Cardiac muscle cell (in vitro differentiated cells and primary cell): ENCODE results near the gene FAM124B. TPM values are rescaled to one million over a fixed set of nuclear protein-coding genes. Genes with fewer than 3 reads are reported as not detected.
"Not testable (repeated sequence)": the region's sequence is repeated elsewhere in the genome, so short reads cannot be mapped to it uniquely, and the experiment has no call there.

Experiments
- DNase-seq, 2 donors: peaks; one replicate each; pipeline versions ENCODE4 v3.0.0 to v3.0.0-alpha.2; 2010 to 2017; ENCODE audit warnings: low read depth in 1 of 2, low spot score in 1 of 2
- H3K27ac ChIP-seq: fragments of 200-600 bp; sonication (generic); 2 replicates; pipeline ENCODE4 v1.5.1; 2016
- H3K27me3 ChIP-seq: fragments of 200-600 bp; sonication (generic); 2 replicates; pipeline ENCODE4 v1.6.0; 2016; ENCODE audit warnings: control low read depth
- H3K36me3 ChIP-seq: fragments of 200-600 bp; sonication (generic); 2 replicates; pipeline ENCODE4 v1.5.1; 2016; ENCODE audit warnings: control low read depth
- H3K4me1 ChIP-seq: fragments of 200-600 bp; sonication (generic); 2 replicates; pipeline ENCODE4 v1.8.1; 2017; ENCODE audit warnings: low read depth, mild to moderate bottlenecking, mixed run types
- H3K4me3 ChIP-seq: fragments of 200-600 bp; sonication (generic); 2 replicates; pipeline ENCODE4 v1.5.1; 2016; ENCODE audit warnings: mild to moderate bottlenecking
- H3K9me3 ChIP-seq: fragments of 200-600 bp; sonication (generic); 2 replicates; pipeline ENCODE4 v1.5.1; 2017; ENCODE audit warnings: low read depth, mild to moderate bottlenecking, control low read depth
- polyA plus RNA-seq: library from polyadenylated mRNA; unstranded; fragments of >200 nt; fragmentation: Nextera tagmentation; extraction: Ambion mirVana; gene quantifications from 2 replicates; pipeline ENCODE4 v1.2.1, GENCODE V29; 2016
- total RNA-seq: library from RNA; depleted of rRNA; stranded (reverse); fragments of >200 nt; gene quantifications from 2 replicates; pipeline ENCODE4 v1.2.3, GENCODE V29; 2016
- TF ChIP-seq, protein P1 (sequence below): IDR thresholded peaks from 2 replicates; pipeline ENCODE4 v1.5.1; 2012; ENCODE audit warnings: low read depth, mild to moderate bottlenecking, low read length

Gene FAM124B
- total and polyA plus RNA-seq, 2 experiments from 2014 or later = 0.17 to 0.30 TPM

DNA sequence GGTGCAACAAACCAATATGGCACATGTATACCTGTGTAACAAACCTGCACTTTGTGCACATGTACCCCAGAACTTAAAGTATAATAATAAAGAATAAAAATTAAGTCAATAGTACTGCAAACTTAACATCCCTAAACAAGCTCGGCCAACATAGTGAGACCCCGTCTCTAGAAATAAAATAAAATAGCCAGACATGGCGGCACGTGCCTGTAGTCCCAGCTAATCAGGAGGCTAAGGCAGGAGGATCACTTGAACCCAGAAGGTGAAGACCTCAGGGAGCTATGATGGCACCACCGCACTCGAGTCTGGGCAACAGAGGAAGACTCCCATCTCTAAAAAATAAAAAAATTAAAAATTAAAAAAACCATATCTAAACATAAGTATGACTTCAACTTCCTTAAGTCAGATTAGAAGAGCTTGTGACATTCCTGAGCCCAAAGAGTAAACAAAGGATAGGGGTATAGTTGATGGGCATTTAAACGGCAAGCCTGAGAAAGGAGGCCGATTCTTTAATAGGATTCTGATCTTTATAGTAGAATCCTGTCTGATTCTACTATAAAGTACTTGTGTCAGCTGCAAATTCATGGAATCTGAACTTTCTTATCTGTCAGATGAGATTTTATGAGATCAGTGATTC is 1.6 kb downstream of the FAM124B start:
- no peak for DNase-seq
- Histone ChIP-seq H3K9me3 (no peaks in the 10 kb centered on the region), H3K4me3 (no peak overlapping the region), H3K36me3 (no peaks in the 10 kb centered on the region), H3K27me3 (no peaks in the 10 kb centered on the region), H3K27ac (no peak overlapping the region), H3K4me1 (no peaks in the 10 kb centered on the region)
- TF ChIP-seq, protein P1, sequence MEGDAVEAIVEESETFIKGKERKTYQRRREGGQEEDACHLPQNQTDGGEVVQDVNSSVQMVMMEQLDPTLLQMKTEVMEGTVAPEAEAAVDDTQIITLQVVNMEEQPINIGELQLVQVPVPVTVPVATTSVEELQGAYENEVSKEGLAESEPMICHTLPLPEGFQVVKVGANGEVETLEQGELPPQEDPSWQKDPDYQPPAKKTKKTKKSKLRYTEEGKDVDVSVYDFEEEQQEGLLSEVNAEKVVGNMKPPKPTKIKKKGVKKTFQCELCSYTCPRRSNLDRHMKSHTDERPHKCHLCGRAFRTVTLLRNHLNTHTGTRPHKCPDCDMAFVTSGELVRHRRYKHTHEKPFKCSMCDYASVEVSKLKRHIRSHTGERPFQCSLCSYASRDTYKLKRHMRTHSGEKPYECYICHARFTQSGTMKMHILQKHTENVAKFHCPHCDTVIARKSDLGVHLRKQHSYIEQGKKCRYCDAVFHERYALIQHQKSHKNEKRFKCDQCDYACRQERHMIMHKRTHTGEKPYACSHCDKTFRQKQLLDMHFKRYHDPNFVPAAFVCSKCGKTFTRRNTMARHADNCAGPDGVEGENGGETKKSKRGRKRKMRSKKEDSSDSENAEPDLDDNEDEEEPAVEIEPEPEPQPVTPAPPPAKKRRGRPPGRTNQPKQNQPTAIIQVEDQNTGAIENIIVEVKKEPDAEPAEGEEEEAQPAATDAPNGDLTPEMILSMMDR = no peak

DNA sequence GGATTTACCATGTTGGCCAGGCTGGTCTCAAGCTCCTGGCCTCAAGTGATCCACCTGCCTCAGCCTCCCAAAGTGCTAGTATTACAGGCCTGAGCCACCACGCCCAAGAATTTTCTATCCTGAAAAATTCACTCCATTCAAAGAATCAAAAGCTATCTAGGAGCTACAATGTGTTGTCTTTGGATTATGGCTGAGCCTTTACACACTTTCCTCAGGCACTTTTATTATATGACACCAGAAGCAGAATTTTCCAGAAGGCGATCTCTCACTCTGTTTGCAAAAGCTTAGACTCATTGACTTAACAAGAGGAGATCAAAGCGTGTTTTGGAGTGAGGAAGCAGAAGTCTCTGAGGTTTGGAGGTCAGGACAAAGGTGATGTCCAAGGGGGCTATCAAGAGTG is 3.6 kb downstream of the FAM124B start:
- no peaks in the 10 kb centered on the region for H3K36me3 ChIP-seq
- no peaks in the 10 kb centered on the region for H3K4me1 ChIP-seq
- no peak overlapping the region for H3K4me3 ChIP-seq
- DNase-seq = no peak
- no peak overlapping the region for H3K27ac ChIP-seq
- H3K27me3 ChIP-seq = no peaks in the 10 kb centered on the region
- TF ChIP-seq, protein P1 = no peak
- H3K9me3 ChIP-seq = no peaks in the 10 kb centered on the region

DNA sequence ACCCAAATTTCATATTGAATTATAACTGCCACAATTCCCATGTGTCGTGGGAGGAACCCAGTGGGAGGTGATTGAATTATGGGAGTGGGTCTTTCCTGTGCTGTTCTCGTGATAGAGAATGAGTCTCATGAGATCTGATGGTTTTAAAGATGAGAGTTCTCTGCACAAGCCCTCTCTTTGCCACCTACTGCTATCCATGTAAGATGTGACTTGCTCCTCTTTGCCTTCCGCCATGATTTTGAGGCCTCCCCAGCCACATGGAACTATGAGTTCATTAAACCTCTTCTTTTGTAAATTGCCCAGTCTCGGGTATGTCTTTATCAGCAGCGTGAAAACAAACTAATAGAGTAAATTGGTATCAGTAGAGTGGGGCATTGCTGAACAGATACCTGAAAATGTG is 4.8 kb downstream of the FAM124B start:
- not testable (repeated sequence) for DNase-seq, H3K4me3 ChIP-seq, H3K9me3 ChIP-seq, H3K4me1 ChIP-seq, H3K27me3 ChIP-seq, H3K27ac ChIP-seq, H3K36me3 ChIP-seq

DNA sequence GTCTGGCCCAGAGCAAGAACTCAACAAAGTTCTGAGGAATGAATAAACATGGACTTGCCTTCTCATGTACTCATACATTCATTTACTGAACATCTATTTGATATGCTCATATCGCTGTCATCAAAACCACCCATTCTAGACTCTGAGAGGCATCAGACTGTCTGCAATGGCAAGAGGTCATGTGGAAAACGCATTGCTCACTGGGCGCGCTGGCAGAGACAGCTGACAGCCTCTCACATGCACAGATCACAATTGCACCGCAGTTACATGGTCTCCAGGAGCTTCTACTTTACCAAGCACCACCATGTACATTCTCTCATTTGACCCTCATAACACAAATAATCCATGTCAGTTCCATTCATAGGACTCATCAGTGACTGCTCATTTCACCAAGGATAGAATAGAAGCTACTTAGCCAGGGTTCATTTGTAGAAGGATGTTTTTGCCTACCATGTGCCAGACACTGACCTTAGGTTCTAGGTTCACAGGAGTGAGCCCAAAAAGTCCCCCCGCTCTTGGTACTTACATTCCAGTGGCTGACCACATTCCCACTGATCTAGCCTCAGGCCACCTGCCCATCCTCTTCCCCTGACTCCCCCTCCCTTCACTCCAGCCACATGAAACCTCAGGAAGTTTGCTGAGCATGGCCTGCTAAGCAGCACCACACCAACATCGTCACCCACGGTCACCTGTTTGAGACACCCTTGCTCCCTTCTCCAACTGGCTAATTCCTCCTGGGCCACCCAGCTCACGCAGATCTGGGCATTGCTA is 6.1 kb downstream of the FAM124B start:
- Histone ChIP-seq H3K36me3 (no peaks in the 10 kb centered on the region), H3K27me3 (no peaks in the 10 kb centered on the region), H3K4me3 (no peak overlapping the region), H3K9me3 (no peaks in the 10 kb centered on the region), H3K4me1 (no peaks in the 10 kb centered on the region), H3K27ac (no peak overlapping the region)
- no peak for DNase-seq
- TF ChIP-seq, protein P1 = no peak

DNA sequence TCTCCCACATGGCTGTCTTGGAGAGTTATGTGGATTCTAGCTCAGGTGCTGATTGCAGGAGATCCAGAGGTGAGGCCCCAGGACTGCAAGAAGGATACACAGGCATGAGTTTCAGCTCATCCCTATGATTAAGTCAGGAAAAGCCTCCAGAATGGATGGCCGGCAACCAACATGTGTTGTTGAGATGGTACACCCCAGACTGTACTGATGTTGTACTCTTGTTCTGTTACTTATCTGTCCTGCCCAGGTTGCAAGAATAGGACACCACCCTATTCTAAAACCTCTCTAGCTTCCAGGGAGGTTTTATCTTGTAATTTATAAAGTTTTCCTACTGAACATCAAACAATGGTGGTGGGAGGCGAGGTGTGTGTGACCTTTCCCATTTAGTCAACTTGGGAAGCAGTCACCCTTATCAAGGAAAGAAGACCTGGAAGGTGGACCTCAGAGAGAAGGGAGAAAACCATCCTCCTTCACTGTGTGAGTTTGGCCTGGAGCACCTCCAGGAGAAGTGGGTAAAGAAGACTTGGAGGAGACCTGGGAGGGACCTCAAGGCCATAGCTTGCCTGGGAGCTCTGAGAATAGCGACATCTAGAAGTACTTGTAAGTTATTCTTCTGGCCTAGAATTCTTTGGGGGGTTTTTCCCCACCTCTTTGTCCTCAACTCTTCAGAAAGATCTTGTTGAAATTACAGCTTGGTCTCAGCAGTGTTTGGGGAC is 8.6 kb downstream of the FAM124B start:
- no peak overlapping the region for H3K4me3 ChIP-seq
- H3K27me3 ChIP-seq = no peaks in the 10 kb centered on the region
- H3K27ac ChIP-seq = no peak overlapping the region
- no peaks in the 10 kb centered on the region for H3K9me3 ChIP-seq
- TF ChIP-seq, protein P1 = no peak
- DNase-seq = no peak
- H3K36me3 ChIP-seq = no peaks in the 10 kb centered on the region
- H3K4me1 ChIP-seq = no peaks in the 10 kb centered on the region

DNA sequence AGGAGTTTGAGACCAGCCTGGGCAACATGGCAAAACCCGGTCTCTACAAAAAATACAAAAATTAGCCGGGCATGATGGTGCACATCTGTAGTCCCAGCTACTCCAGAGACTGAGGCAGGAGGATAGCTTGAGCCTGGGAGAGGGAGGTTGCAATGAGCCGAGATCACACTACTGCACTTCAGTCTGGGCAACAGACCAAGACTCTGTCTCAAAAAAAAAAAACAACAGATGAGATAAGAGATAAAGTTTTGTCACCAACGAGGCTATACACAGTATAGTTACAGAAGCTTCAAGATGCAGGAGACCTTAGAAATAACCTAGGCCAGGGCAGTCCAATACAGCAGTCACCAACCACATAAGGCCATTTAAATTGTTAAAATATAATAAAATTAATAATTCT is 9.4 kb downstream of the FAM124B start:
- Histone ChIP-seq H3K4me3 (no peak overlapping the region), H3K36me3 (no peaks in the 10 kb centered on the region), H3K4me1 (no peaks in the 10 kb centered on the region), H3K27ac (no peak overlapping the region), H3K27me3 (no peaks in the 10 kb centered on the region), H3K9me3 (no peaks in the 10 kb centered on the region)
- TF ChIP-seq, protein P1 = no peak
- DNase-seq = no peak
